Cortex of kidney (tissue), 1 donor: Measurements from ENCODE around the gene DIO2.

Experiments
- DNase-seq: peaks from one replicate; lab custom pipeline; 2025; lab: John Stamatoyannopoulos, UW

The DIO2 gene

DNA sequence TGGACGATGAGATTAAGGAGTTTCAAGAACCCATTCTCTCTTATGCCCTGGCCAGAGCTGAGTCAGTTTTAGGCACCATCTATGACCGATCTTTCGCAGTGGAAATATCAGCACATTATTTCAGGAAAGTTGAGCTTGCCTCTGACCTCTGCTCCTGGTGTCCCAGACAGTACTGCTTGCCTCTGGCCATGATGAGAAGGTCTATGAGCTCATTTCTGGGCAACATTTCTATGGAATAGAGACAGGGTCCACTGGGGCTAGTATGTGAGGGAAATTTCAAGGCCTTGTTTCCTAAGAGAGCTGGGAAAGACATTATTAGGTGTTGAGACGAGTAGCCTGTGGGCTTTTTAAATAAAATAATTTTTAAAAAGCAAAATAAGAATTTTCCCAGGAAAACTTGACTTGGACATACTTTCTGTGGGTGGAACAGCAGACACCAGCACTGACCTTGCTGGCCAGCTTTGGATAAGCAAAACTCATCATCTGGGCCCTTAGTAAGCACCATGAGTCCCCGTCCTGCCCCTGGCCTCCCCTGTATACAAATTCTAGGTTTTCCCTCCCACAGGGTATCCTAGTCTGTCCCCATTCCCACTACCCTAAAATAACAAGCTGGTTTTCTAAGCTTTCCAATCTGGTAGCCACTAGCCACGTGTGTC, 43.4 kb downstream of the DIO2 start:
- no peak for DNase-seq

DNA sequence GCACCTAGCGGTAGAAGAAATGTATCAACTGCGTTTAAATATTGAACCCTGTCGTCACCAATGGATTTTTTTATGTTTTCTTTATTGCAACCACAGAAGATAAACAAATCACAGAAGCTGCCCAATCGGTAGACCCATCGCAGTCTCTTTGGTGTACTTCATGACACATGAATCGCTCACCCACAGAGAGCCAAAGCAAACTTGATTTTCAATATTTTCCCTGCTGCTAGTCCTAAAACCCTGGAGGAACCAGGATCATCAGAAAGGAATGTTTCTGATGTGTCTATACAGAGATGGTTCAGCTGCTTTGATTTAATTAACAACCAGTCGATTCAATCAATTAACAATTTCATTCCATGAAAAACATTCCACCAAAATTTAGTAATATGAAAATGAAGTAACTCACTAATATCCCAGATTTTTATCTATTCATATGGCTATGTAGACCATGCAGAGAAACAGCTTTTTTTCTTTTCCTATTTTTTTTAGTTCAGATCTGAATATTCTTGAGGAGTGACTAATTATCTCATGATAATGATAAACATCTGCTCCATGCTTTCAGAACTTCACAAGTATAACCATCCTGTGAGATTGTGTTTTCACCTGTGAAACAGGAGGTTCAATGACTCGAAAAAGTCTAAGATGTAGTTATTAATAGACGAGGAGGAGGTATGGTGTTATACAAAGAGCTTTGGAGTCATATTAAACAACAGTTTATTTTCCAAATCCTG, 46.1 kb downstream of the DIO2 start:
- DNase-seq: no peak

DNA sequence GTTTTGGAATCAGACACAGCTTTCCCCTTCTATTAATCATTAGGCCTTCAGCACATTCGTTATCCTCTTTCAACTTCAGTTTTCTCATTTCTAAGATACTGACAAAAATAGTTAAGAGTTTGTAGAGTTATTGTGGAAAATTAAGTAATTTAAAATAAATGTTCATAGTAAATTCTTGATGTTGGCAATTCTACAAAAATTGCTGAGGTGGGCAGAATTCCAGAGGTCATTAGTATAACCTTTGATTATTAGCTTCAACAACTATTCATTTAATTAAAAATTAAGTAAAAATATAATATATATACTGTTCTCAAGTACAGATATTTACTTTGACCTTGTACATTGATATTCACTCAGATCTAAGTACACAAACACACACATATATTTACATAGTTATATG, 58.5 kb downstream of the DIO2 start:
- no peak for DNase-seq

DNA sequence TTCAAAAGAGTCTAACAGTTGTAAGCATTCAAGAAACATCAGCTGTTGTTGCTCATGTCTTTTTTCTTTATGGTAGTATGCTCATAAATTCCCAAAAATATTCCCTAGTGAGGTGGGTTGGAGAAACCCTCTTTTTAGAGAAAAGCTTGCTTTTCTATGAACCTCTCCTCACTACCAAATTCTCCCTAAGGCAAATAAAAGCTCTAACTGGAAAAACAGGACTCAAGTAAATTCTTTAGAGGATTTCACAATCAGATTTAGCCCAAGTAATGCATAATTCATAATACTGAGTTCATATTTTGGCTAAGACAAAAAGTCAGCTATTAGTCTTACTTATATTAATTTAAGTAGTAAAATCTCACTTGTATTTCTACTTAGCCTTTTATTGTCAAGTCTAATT, 59.1 kb downstream of the DIO2 start:
- DNase-seq: no peak

DNA sequence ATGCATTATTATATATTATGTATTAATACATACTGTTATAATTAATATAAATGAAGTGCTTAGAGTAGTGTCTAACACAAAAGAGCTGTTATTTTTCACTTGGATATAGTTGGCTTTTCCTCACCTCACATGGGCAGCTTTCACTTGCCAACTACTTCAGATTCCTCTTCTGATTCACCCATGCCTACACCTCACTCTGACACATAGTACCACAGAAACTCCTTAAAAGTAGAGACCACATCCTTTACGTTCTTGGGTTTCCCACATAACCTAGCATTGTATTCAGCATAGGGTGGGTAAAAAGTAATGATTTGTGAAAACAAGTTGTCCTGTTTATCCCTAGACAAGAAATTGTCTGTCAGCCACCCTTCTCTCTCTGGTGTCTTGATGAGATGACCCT, 61.0 kb downstream of the DIO2 start:
- DNase-seq: no peak
